ENCODE data around the gene SLC38A6. TPM values are rescaled to one million over a fixed set of nuclear protein-coding genes. Genes with fewer than 3 reads are reported as not detected.

SLC38A6 gene
- total RNA-seq, 1 donor from 2014 or later = 46.7 TPM

Small RNA genes within 50 kb of the gene (small RNA-seq; reads per million reads assigned to genes)
- gene RNU6-398P (ENCODE audit: low replicate concordance) = not detected

Other genes starting within 250 kb of the SLC38A6 start
- 90.4 TPM for gene MNAT1, start 246.5 kb upstream of the SLC38A6 start, total RNA-seq
- gene TRMT5, start 166 bp upstream of the SLC38A6 start, total RNA-seq = 20.4 TPM

All from tongue (tissue), 2 donors.